CD4-positive, alpha-beta T cell treated with Interleukin-10 for 1 hour (primary cell): ENCODE data around the gene ESRRG.

ENCODE experiments used
- DNase-seq: peaks from one replicate; pipeline ENCODE4 v3.0.0-alpha.2; 2020

ESRRG gene

DNA sequence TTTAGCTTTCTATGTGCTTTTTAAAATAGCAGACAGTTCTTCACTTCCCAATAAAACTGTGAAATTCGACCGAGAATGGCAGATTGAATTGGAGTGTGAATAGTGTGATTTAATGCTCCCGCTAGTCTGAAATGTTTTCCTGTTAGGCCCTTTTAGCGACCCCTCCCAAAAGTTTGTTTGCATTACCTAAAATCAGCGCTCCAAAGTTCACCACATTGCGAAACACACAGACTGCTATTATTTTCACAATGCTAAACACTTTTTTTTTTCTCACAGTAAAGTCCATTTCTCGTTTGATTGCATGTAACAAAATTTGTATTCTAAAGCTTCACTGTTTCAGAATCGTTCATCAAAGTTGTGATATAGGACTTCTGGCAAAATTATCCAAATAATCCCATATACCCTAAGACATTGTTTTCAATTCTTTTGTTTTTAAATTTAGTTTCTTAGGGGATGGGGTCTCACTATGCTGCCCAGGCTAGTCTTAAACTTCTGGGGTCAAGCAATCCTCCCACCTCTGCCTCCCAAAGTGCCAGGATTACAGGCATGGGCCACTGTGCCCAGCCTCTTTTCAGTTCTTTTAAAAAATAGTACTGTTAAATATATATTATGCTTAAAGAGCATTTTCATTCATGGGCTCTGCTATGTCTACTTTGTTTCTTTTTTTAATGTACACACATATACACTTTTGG, 223.5 kb downstream of the ESRRG start:
- DNase-seq, result no peak

DNA sequence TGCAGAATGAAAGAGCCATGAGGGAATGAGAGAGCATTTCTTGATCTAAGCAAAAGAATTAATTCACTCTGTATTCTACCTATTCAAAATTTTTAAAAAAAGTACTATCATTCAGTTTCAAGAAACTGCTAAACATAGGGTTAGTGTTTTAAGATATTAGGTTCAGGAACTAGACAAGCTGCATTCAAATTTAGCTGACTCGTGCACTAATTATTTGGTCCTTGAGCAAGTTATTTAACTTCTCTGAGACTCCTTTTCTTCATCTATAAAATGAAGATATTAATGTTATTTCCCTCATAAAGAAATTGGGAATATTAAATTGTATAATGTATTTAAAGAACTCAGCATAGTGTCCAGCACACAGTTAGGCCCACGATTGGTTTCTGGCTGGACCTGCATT, 225.0 kb downstream of the ESRRG start:
- DNase-seq, result no peak

DNA sequence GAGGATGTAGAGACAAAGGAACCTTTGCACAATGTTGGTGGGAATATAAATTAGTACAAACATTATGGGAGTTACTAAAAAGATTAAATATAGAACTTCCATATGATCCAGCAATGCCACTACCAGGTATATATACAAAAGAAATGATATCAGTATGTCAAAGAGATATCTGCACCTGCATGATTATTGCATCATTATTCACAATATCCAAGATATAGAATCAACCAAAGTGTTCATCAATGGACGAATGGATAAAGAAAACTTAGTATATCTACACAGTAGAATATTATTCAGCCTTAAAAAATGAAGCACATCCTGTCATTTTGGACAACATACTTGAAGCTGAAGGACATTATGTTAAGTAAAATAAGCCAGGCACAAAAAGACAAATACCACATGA, 238.2 kb downstream of the ESRRG start:
- DNase-seq, result no peak

DNA sequence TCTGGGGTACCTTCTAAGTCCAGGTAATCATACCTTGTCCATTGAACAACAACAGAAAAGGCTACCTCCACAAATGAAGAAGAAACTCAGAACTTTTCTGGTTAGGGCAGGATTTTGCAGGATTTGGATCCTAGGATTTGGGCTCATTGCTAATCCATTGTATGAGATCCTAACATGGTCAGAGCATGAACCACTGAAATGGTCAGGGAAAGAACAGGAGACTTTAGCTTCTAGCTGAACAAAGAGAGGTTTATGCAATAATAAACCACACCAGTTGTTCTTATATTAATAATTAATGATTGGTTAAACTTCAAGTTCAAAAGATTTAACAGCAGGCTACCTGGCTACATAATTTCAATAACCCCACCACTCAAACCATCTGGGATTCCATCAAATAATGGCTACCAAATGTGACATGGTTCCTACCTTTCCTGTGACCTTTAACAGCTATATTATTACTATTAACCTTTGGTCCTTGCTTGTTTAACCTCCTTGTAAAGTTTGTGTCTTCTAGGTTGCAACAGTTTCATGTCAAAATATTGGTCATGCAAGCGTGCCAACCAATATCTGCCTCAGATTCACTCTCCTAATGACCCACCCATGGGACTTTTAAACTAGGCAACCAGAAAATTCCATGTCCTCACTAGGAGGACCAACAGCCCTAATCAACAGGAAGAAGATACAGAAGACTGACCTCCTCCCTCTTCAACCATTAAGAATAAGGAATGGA, 239.4 kb downstream of the ESRRG start:
- no peak for DNase-seq

DNA sequence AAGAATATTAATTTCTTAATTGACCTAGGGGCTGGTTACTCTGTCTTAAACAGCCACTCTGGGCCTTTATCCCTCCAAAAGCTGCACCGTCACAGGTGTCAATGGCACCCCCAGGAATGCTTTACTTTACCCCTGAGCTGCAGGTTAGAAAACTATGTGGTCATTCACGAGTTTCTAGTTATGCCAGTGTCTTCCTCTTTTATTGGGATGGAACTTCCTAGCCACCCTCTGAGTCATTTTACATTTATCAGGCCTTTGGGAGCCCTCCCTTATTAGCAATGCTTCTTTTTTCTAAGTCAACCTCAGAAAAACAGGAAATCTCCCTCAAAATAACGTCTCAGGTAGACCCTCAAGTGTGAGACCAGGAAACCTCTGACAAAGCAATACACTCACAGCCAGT, 240.6 kb downstream of the ESRRG start:
- no peak for DNase-seq

DNA sequence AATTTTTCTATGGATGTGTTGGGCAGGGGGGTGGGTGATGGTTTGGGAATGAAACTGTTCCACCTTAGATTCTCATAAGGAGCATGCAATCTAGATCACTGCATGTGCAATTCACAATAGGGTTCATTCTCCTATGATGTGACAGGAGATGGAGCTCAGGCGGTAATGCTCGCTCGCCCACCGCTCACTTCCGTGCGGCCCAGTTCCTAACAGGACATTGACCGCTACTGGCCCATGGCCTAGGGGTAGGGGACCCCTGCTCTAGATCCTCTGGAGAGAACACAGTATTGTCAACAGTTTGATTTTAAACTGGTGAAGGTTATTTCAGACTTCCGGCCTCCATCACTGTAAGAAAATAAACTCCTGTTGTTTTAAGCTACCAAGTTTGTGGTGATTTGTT, 245.0 kb downstream of the ESRRG start:
- DNase-seq, result no peak

DNA sequence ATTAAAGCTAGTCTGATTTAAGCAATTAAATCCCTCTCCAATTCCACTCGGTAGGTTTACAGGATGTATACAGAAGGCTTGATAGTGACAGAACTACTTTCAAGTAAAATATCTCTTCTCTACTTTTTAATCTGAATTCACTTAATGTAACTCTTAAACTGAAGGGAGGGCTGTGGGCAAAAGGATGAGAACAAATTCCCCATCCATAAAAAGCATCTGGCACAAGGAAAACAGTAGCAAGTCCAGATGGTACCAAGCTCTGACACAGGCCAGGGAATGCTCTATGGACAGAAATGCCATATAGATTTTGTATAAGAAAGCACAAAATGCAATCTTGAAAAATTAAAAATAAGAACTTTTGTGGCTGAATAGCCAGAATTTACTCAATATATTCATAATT, 246.9 kb downstream of the ESRRG start:
- DNase-seq, result no peak

DNA sequence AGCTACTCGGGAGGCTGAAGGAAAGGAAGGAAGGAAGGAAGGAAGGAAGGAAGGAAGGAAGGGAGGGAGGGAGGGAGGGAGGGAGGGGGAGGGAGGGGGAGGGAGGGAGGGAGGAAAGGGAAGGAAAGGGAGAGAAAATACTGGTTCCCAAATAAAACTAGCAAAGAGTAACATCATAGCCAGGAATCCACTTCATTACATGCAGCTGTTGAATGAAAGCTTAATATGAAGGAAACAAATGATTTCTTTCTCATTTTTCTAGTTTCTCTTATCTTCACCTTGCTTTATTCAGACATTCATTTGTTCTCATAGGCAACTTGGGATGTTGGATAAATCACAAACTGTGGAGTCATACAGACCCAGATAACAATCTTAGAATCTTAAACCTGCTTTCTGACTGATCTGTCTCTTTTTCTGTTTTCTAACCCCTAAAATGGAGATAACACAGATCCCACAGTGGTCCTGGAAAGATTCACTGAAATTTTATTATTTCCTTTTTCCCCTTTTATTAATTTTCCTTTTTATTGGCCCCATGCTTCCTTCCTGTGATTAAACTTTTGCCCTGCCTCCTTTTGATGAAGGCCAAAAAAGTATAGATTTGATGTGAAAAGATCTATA, 247.5 kb downstream of the ESRRG start:
- no peak for DNase-seq

DNA sequence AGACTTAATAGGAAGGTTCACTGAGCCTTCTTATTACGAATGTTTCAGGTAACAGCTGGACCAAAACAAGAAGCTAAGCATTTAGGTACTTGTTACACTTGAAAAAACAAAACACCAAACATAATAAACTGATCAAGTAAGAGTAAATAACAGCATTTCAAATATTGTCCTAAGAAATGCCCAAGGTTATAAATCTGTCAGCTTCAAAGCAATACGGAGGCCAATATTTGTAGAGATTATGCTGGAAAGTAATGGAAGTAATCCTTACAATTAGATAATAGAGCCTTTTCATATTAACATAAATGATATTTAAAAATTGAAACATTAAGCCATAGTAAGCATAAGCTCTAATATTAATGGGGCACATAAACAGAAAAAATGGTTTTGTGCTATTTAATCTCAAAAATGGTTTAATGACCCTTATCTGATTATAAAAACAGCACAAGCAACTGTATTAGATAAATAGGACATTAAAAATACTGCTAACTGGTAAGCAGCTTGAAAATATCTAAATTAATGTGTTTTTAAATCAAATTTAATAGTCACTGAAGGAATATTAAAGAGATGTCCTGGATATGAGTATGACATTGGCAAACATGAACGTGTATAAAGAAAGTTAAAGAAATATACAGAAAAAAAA, 256.9 kb downstream of the ESRRG start:
- DNase-seq, result no peak

DNA sequence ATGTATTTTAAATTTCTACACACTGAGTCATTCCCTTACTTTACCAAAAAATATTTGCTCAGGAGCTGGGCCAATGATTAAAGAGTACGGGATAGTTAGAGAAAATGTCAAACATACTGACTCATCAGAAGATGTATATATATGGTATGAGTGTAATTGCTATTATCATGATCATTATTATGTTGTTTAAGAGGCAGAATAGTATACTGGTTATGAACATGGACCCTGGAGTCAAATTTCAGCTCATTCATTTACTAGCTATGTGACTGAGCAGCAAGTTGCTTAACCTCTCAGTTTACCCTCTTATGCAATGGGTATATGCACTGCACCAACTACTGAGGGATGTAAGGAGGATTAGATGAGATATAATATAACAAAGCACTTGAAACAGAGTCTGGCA, 258.7 kb downstream of the ESRRG start:
- DNase-seq, result no peak

DNA sequence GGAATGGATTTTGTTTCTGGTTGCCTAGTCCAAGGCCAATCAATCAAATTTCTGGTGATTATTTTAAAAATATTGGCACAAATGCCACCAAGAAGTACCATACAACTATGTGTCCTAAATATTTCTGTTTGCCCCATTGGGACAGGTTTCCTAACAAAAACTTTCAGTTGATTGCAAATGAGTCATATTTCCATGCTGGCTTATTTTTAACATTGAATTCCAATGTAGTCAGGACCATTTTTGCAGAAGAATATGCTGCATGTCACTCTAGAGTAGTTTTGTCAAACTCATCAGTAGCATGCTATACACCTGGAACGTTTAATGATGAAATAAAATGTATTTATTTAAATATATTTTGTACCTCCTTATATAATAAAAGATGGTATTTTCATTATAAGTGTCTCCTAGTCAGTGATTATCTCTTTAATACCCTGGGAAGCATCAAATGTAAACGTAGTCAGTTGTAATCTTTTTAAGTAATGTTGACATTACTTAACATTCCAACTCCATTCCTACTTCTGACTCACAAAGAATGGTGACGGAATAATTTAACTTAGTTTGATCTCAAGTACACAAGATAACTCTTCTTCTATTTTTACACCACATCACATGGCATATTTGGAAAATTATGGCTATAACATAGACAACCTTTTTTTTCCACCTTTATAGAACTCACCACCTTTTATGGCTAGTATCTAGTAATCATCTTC, 261.0 kb downstream of the ESRRG start:
- no peak for DNase-seq

DNA sequence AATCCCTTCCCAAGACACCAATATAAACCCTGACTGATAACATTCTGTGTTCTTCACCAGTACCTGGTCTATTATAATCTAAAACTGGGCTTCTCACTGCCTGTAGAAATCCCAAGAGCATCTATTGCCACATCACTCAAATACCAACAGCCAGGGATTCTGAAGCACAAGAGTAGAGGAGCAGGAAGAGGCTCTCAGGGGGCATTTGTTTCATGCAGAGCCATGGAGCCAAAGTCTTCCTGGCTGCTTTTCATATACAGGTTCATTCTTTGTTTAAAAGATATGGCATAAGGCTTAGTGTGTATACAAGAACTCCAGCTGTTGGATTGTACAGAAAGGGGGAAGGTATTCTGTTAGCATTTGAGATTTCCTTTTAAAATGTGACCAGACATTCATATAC, 261.8 kb downstream of the ESRRG start:
- DNase-seq, result no peak

DNA sequence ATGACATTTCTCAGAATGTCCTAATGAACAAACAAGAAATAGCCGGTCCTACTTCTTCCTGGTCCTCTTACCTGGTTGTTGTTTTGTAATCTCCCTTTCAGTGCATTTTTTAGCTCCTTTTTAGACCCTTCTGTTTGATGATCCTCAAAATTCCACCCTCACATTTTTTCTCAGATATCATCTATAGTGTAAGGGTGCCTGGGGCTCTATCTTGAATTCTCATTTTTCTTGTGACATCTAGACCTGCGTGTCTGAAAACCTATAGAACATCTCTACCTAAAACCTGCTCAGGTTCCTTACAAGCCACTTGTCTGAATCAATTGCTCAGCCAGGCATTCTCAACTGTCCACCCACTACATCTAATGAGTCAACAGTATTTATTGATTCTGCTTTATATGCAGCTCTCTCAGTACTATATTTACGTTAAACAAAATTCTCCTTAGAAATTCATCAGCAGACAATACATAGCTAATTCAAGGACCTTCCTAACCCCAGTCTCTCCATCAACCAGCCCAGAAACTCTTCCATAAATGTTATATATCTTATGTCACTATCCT, 263.5 kb downstream of the ESRRG start:
- DNase-seq, result no peak

DNA sequence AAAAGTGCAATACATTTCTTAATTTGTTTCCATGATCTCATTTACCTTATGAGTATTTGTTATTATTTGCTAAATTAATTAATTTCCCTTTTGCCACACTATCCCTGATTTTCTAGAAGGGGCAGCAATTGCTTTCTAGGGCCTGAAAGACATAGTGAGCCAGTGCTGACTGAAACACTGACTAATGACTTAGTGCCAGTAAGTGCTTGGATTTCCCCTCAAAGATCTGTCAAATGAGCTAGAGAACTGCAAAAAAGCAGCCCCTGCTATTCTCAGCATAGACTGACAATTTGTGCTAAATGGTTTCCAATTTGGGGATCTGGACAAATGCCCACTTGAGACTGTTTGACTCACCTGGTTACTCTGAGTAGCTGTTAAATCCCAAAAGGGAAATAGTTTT, 264.4 kb downstream of the ESRRG start:
- no peak for DNase-seq

DNA sequence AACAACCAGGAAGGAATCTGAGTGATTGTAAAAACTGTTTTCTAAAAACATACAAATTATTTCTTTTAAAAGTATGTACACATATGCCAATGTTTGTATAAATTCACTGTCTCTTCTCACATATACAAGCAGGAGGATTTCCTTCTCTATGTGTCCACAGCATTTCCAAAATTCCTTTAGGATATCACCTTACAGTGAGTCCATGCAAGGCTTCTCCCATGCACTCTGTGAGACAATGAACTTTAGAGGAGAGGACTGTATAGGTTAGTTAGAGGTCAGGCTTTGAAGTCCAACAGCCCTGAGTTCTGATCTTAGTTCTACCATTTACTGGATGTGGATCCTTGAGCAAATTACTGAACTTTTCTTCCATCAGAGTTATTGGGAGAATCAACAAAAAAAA, 265.9 kb downstream of the ESRRG start:
- DNase-seq, result no peak

DNA sequence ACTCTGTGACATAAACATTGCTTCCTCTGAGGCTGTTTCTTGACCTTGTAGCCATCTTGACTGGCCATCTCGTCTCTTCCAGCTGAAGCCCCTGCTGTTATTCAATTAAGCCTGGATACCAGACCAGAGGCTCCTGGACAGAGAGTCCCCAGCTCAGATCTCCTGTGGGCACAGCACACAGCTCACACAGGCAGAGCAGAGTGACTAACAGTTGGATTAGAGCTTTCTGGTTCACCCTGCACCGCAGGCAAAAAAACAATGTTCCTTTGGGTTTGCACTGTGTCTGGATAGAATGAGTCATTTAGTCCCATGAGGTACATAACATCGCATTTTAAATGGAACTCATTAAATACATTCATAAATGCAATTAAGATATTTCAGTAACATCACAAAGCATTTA, 266.5 kb downstream of the ESRRG start:
- no peak for DNase-seq

DNA sequence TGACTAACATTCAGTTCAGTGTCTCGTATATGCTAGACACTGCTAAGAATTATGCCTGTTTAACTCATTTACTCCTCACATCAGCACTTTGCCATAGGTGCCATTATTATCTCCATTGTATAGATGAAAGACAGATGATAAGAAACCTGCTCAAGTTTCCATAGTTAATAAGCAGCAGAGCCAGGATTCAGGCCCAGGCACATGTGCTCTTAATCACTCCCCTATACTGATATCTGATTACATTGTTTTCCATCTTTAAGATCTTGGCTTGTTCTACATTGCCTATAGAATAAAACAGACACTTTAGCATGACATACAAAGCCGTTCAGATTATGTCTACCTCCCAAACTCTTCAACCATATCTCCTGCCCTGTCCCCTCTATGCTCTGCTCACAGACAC, 269.5 kb downstream of the ESRRG start:
- no peak for DNase-seq
